IMR-90 (cell line): ENCODE results near the gene ISCA2. TPM values are rescaled to one million over a fixed set of nuclear protein-coding genes. Genes with fewer than 3 reads are reported as not detected.

Experiments
- ATAC-seq: fragments of 200-7000 bp; cut with Tn5 transposase; 2 replicates; pipeline ENCODE4 v1.9.1; 2020; ENCODE audit warnings: low read depth, mild to moderate bottlenecking, moderate library complexity
- BruUV-seq: library from RNA; stranded (reverse); fragments of 400-500 nt; replicated peaks from 2 replicates; lab custom pipeline; 2021; lab: Mats Ljungman, UMichigan
- CTCF ChIA-PET: fragments of 300-600 bp; formaldehyde crosslinking; extraction: SDS; loops from one replicate; lab custom pipeline; 2021; ENCODE audit warnings: antibody characterized with exemption; lab: Yijun Ruan, JAX
- POLR2A ChIA-PET: fragments of 300-600 bp; sonication (Branson Sonifier 250); formaldehyde crosslinking; loops from one replicate; lab custom pipeline; 2022; ENCODE audit warnings: antibody characterized with exemption; ENCODE audit not compliant: unreplicated experiment; lab: Charles Lee
- DNase-seq: peaks from one replicate; pipeline ENCODE4 v3.0.0; 2013
- H2AFZ ChIP-seq: replicated peaks from 2 replicates; pipeline ENCODE3; 2013; ENCODE audit warnings: low read length, mild to moderate bottlenecking; ENCODE audit not compliant: poor library complexity
- H2AK5ac ChIP-seq: 2 replicates; pipeline ENCODE4 v1.6.1; 2013; ENCODE audit warnings: low read depth, low read length, inconsistent platforms
- H2AK9ac ChIP-seq: replicated peaks from 2 replicates; pipeline ENCODE3; 2013; ENCODE audit warnings: mild to moderate bottlenecking, low read depth, low read length, moderate library complexity; ENCODE audit not compliant: poor library complexity
- H2BK120ac ChIP-seq: 2 replicates; pipeline ENCODE4 v1.6.1; 2013; ENCODE audit warnings: low read depth, low read length, inconsistent platforms
- H2BK15ac ChIP-seq: 3 replicates; pipeline ENCODE4 v1.6.1; 2013; ENCODE audit warnings: low read depth, low read length, inconsistent platforms
- H2BK20ac ChIP-seq: 2 replicates; pipeline ENCODE4 v1.6.1; 2013; ENCODE audit warnings: low read depth, mild to moderate bottlenecking, inconsistent platforms, low read length, moderate library complexity
- H2BK5ac ChIP-seq: 2 replicates; pipeline ENCODE4 v1.6.1; 2013; ENCODE audit warnings: mild to moderate bottlenecking, low read depth, low read length, inconsistent platforms; ENCODE audit not compliant: poor library complexity, severe bottlenecking
- H3K14ac ChIP-seq: replicated peaks from 2 replicates; pipeline ENCODE4 v1.6.1; 2013; ENCODE audit warnings: low read depth, low read length, inconsistent platforms
- H3K18ac ChIP-seq: 2 replicates; pipeline ENCODE4 v1.6.1; 2013; ENCODE audit warnings: low read depth, low read length, control low read depth
- H3K23ac ChIP-seq: 2 replicates; pipeline ENCODE4 v1.6.1; 2013; ENCODE audit warnings: low read depth, low read length, inconsistent platforms
- H3K27ac ChIP-seq: 2 replicates; pipeline ENCODE4 v1.5.1; 2013; ENCODE audit warnings: mild to moderate bottlenecking, control low read depth, low read length; ENCODE audit not compliant: insufficient read depth
- H3K27me3 ChIP-seq: 2 replicates; pipeline ENCODE4 v1.6.1; 2013; ENCODE audit warnings: low read length; ENCODE audit not compliant: control insufficient read depth, insufficient read depth
- H3K36me3 ChIP-seq: 2 replicates; pipeline ENCODE4 v1.6.1; 2013; ENCODE audit warnings: low read length, mixed read lengths; ENCODE audit not compliant: control insufficient read depth, insufficient read depth
- H3K4ac ChIP-seq: 2 replicates; pipeline ENCODE4 v1.6.1; 2013; ENCODE audit warnings: low read depth, low read length, inconsistent platforms
- H3K4me1 ChIP-seq: 2 replicates; pipeline ENCODE4 v1.6.1; 2013; ENCODE audit warnings: low read length, mixed read lengths; ENCODE audit not compliant: control insufficient read depth, insufficient read depth
- H3K4me2 ChIP-seq: 2 replicates; pipeline ENCODE4 v1.6.1; 2013; ENCODE audit warnings: low read depth, mild to moderate bottlenecking, control low read depth, low read length, moderate library complexity
- H3K4me3 ChIP-seq: 2 replicates; pipeline ENCODE4 v1.5.1; 2013; ENCODE audit warnings: low read depth, mild to moderate bottlenecking, control low read depth, low read length, moderate library complexity; ENCODE audit not compliant: insufficient read depth
- H3K56ac ChIP-seq: 2 replicates; pipeline ENCODE4 v1.6.1; 2013; ENCODE audit warnings: low read length, inconsistent platforms; ENCODE audit not compliant: insufficient read depth; ENCODE audit errors: extremely low read depth
- H3K79me1 ChIP-seq, 2 experiments: 2 replicates each; pipeline ENCODE4 v1.6.1; 2013; ENCODE audit warnings: low read length in 2 of 2, inconsistent platforms in 1 of 2, low read depth in 1 of 2
- H3K9ac ChIP-seq: 2 replicates; pipeline ENCODE4 v1.6.1; 2013; ENCODE audit warnings: low read depth, low read length, control low read depth
- H3K9me1 ChIP-seq: 2 replicates; pipeline ENCODE4 v1.6.1; 2013; ENCODE audit warnings: low read length, inconsistent platforms; ENCODE audit not compliant: insufficient read depth
- H3K9me3 ChIP-seq: 2 replicates; pipeline ENCODE4 v1.6.1; 2013; ENCODE audit warnings: low read length; ENCODE audit not compliant: control insufficient read depth, insufficient read depth
- H4K20me1 ChIP-seq: 2 replicates; pipeline ENCODE4 v1.6.1; 2013; ENCODE audit warnings: low read length, inconsistent platforms; ENCODE audit not compliant: insufficient read depth
- H4K5ac ChIP-seq: 2 replicates; pipeline ENCODE4 v1.6.1; 2013; ENCODE audit warnings: mild to moderate bottlenecking, low read depth, low read length, control low read depth
- H4K8ac ChIP-seq, 2 experiments: 2 replicates each; pipeline ENCODE4 v1.6.1; 2013; ENCODE audit warnings: low read depth in 2 of 2, low read length in 2 of 2, control low read depth in 1 of 2, inconsistent platforms in 1 of 2
- H4K91ac ChIP-seq: 2 replicates; pipeline ENCODE4 v1.6.1; 2013; ENCODE audit warnings: low read depth, low read length, inconsistent platforms; ENCODE audit not compliant: insufficient read depth
- BHLHE40 ChIP-seq: fragments of 150-350 bp; IDR thresholded peaks from 2 replicates; pipeline ENCODE4 v1.6.1; 2016; ENCODE audit warnings: mild to moderate bottlenecking, low read depth, low read length
- CEBPB ChIP-seq: IDR thresholded peaks from 2 replicates; pipeline ENCODE4 v1.6.1; 2012; ENCODE audit warnings: low read depth, low read length, improper control_type of control experiment
- FOS ChIP-seq: fragments of 150-350 bp; IDR thresholded peaks from 2 replicates; pipeline ENCODE4 v1.6.1; 2016; ENCODE audit warnings: low read depth, low read length
- MAFK ChIP-seq: IDR thresholded peaks from 2 replicates; pipeline ENCODE4 v1.6.1; 2012; ENCODE audit warnings: low read depth, low read length, improper control_type of control experiment
- MAZ ChIP-seq: IDR thresholded peaks from 2 replicates; pipeline ENCODE4 v1.6.1; 2012; ENCODE audit warnings: low read depth, mild to moderate bottlenecking, low read length, improper control_type of control experiment, moderate library complexity, borderline replicate concordance
- NFE2L2 ChIP-seq: fragments of 150-350 bp; IDR thresholded peaks from 2 replicates; pipeline ENCODE4 v1.6.1; 2016; ENCODE audit warnings: low read depth, mild to moderate bottlenecking, low read length
- RCOR1 ChIP-seq: IDR thresholded peaks from 2 replicates; pipeline ENCODE4 v1.6.1; 2012; ENCODE audit warnings: mild to moderate bottlenecking, low read length, improper control_type of control experiment; ENCODE audit not compliant: insufficient replicate concordance
- WGBS, 2 experiments: methylation state at CpG; one replicate each; pipeline versions ENCODE4 v1.1.5 to v1.1.7; 2013; ENCODE audit warnings: missing lambda C conversion rate in 2 of 2; ENCODE audit not compliant: insufficient read length in 1 of 2; ENCODE audit errors: extremely low coverage in 2 of 2; 5-methylcytosine and 5-hydroxymethylcytosine counted together
- dilution Hi-C: fragments of 300-500 bp; cut with HindIII; formaldehyde crosslinking; loops from one replicate; pipeline ENCODE4 v1.14.3; 2018; ENCODE audit warnings: low sequenced_read_pairs; ENCODE audit not compliant: unreplicated experiment
- in situ Hi-C: fragments of 300-500 bp; cut with MboI; formaldehyde crosslinking; loops from 3 replicates; pipeline ENCODE4 v1.14.3; 2019; ENCODE audit warnings: low sequenced_read_pairs, inconsistent platforms, mixed read lengths
- intact Hi-C: fragments of 100-400 bp; cut with micrococcal nuclease; formaldehyde crosslinking; loops from 2 replicates; pipeline ENCODE4 v1.10.0; 2022
- polyA plus RNA-seq, 3 experiments: library from polyadenylated mRNA; depleted of rRNA; stranded (reverse); fragments of >200 nt; gene quantifications; 2 replicates each; pipeline ENCODE4 v1.2.3, GENCODE V29; 2012; ENCODE audit warnings: low replicate concordance in 1 of 3
- total RNA-seq: library from RNA; depleted of rRNA; stranded (reverse); fragments of >200 nt; gene quantifications from 2 replicates; pipeline ENCODE4 v1.2.3, GENCODE V29; 2012
- TF ChIP-seq, protein P1 (sequence below): conservative IDR thresholded peaks from 2 replicates; pipeline ENCODE4 v1.5.1; 2012; ENCODE audit warnings: mild to moderate bottlenecking, low read depth, low read length, improper control_type of control experiment
- TF ChIP-seq, protein P2 (sequence below): fragments of 150-350 bp; IDR thresholded peaks from 2 replicates; pipeline ENCODE4 v1.6.1; 2016; ENCODE audit warnings: low read depth, mild to moderate bottlenecking, low read length, moderate library complexity, borderline replicate concordance

The ISCA2 gene
- total and polyA plus RNA-seq, 2 of the 4 experiments (the other 2 are of a cell fraction) = 5.4 to 25.7 TPM

DNA sequence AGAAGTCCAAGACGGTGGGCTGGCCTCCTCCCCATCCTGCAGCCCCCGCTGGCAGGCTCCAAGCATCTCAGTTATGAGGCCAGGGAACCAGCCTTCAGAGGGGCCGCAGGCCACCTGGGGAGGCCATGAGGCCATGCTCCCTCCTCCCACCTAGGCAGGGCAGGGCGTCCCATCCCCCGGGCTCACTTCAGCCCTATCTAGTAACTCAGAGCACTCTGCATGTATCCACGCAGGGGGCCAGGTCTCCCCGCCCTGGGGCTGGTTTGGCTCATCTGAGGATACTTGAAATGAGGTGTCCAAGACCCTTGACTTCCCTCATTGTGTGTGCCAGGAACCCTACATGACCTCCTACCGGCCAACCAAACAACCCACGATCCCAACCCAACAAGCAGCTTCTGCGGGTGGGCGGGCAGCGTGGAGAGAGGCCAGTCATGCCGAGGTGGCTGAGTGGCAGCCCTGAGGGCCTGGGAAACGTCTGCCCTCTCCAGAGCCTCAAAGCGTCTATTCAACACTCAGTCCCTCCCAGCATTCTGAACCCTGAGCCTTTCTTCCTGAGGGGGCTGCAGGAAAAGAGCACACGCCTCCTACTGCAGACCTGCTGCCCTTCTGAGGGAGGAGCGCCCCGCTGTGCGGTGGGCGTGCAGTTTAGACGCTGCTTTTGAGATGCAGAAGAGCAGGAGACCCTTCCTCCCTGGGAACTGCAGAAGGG lies 16.8 kb downstream of the ISCA2 start:
- Histone ChIP-seq H3K56ac (no peak overlapping the region), H3K4me2 (no peak overlapping the region), H2AK9ac (peak overlapping the region; percentile 86), H3K36me3 (peaks cover 13% of the 10 kb centered on the region), H4K8ac (peak overlapping the region in 1 of 2 experiments; percentile 72; a peak in 2 of 4 replicates), H4K91ac (no peak overlapping the region; the same call in 1 of the 2 replicates), H3K27ac (no peak overlapping the region; the same call in 1 of the 2 replicates), H3K4me3 (no peak overlapping the region), H4K5ac (peak overlapping the region; percentile 31; the same call in 1 of the 2 replicates), H3K27me3 (no peaks in the 10 kb centered on the region), H2AK5ac (peak overlapping the region; percentile 54), H3K14ac (peak overlapping the region; percentile 53; the same call in 1 of the 2 replicates), H4K20me1 (no peaks in the 10 kb centered on the region), H3K9ac (no peak overlapping the region), H3K18ac (peak overlapping the region; percentile 48; the same call in 1 of the 2 replicates), H2BK15ac (peak overlapping the region; percentile 63; the same call in 1 of the 3 replicates), H3K9me1 (peaks cover 26% of the 10 kb centered on the region), H3K9me3 (no peaks in the 10 kb centered on the region), H2BK5ac (peak overlapping the region; percentile 43), H2AFZ (peak overlapping the region; percentile 81), H3K79me1 (peaks cover 0 to 4% of the 10 kb centered on the region in 2 experiments; a peak in 1 of 4 replicates), H2BK120ac (peak overlapping the region; percentile 51), H3K4me1 (peaks cover 21% of the 10 kb centered on the region), H3K23ac (0 out of 2 replicates have a peak overlapping the region, but pooled peaks have one; percentile 34), H3K4ac (peak overlapping the region; percentile 30; the same call in 1 of the 2 replicates), H2BK20ac (no peak overlapping the region)
- intact Hi-C loops = no loop called here
- no TSS peak for BruUV-seq
- POLR2A ChIA-PET = no interaction called here
- peak; percentile 12 for ATAC-seq
- in situ Hi-C loops = no loop called here
- dilution Hi-C loops = no loop called here
- TF ChIP-seq BHLHE40 (no peak), FOS (peak; percentile 37; the same call in 1 of the 2 replicates), RCOR1 (no peak), MAFK (no peak), NFE2L2 (no peak), MAZ (no peak), CEBPB (no peak)
- TF ChIP-seq, protein P1, sequence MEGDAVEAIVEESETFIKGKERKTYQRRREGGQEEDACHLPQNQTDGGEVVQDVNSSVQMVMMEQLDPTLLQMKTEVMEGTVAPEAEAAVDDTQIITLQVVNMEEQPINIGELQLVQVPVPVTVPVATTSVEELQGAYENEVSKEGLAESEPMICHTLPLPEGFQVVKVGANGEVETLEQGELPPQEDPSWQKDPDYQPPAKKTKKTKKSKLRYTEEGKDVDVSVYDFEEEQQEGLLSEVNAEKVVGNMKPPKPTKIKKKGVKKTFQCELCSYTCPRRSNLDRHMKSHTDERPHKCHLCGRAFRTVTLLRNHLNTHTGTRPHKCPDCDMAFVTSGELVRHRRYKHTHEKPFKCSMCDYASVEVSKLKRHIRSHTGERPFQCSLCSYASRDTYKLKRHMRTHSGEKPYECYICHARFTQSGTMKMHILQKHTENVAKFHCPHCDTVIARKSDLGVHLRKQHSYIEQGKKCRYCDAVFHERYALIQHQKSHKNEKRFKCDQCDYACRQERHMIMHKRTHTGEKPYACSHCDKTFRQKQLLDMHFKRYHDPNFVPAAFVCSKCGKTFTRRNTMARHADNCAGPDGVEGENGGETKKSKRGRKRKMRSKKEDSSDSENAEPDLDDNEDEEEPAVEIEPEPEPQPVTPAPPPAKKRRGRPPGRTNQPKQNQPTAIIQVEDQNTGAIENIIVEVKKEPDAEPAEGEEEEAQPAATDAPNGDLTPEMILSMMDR = no peak
- TF ChIP-seq, protein P2, sequence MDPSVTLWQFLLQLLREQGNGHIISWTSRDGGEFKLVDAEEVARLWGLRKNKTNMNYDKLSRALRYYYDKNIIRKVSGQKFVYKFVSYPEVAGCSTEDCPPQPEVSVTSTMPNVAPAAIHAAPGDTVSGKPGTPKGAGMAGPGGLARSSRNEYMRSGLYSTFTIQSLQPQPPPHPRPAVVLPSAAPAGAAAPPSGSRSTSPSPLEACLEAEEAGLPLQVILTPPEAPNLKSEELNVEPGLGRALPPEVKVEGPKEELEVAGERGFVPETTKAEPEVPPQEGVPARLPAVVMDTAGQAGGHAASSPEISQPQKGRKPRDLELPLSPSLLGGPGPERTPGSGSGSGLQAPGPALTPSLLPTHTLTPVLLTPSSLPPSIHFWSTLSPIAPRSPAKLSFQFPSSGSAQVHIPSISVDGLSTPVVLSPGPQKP = no peak
- CTCF ChIA-PET = no interaction called here
- WGBS, 2 experiments = 51% methylated on average over 5 of the region's 21 CpGs; no CpG with 5 or more reads in 1 of the 2 experiments
- DNase-seq = peak; percentile 67
